NCI-H1048 (cell line): ENCODE results near the gene RALGPS1.

Source experiments
- DNase-seq: peaks from one replicate; lab custom pipeline; 2025; lab: John Stamatoyannopoulos, UW

Gene RALGPS1

GRCh38 chr9:127174386-127175318 lies 260.1 kb downstream of the RALGPS1 start:
- DNase-seq: no peak

- no peak for DNase-seq
Observed at GRCh38 chr9:127175319-127175715, 260.7 kb downstream of the RALGPS1 start.

GRCh38 chr9:127175764-127176163 lies 261.2 kb downstream of the RALGPS1 start:
- DNase-seq: no peak

- DNase-seq: no peak
Observed at GRCh38 chr9:127176631-127177030, 262.0 kb downstream of the RALGPS1 start.

GRCh38 chr9:127177231-127177630 lies 262.6 kb downstream of the RALGPS1 start:
- DNase-seq: no peak

GRCh38 chr9:127177665-127178265 lies 263.2 kb downstream of the RALGPS1 start:
- no peak for DNase-seq

GRCh38 chr9:127178686-127179632 lies 264.4 kb downstream of the RALGPS1 start:
- no peak for DNase-seq

- DNase-seq: no peak
Observed at GRCh38 chr9:127179633-127180441, 265.3 kb downstream of the RALGPS1 start.

GRCh38 chr9:127180457-127181314 lies 266.1 kb downstream of the RALGPS1 start:
- DNase-seq: no peak

- no peak for DNase-seq
Observed at GRCh38 chr9:127181315-127181580, 266.7 kb downstream of the RALGPS1 start.

- DNase-seq: no peak
Observed at GRCh38 chr9:127181595-127182190, 267.1 kb downstream of the RALGPS1 start.

GRCh38 chr9:127182901-127183746 lies 268.5 kb downstream of the RALGPS1 start:
- DNase-seq: no peak

GRCh38 chr9:127183814-127184582 lies 269.4 kb downstream of the RALGPS1 start:
- no peak for DNase-seq

- DNase-seq: no peak
Observed at GRCh38 chr9:127184641-127185040, 270.1 kb downstream of the RALGPS1 start.

- no peak for DNase-seq
Observed at GRCh38 chr9:127185181-127185580, 270.6 kb downstream of the RALGPS1 start.

- DNase-seq: no peak
Observed at GRCh38 chr9:127185931-127186781, 271.6 kb downstream of the RALGPS1 start.

GRCh38 chr9:127186806-127187205 lies 272.2 kb downstream of the RALGPS1 start:
- DNase-seq: no peak
